Measurements from ENCODE around the gene KRT2. TPM values are rescaled to one million over a fixed set of nuclear protein-coding genes. Genes with fewer than 3 reads are reported as not detected.

The KRT2 gene
- total RNA-seq, 2 experiments from 2014 or later, result not detected

GRCh38 chr12:52682381-52682660, 30.3 kb upstream of the KRT2 start:
- Histone ChIP-seq H3K4me2 (ENCODE audit: low read length) (no peak overlapping the region), H4K20me1 (ENCODE audit: insufficient read depth, low read length) (no peaks in the 10 kb centered on the region), H3K9me3 (ENCODE audit: low read length) (no peaks in the 10 kb centered on the region), H3K27ac (ENCODE audit: low read depth, low read length, poor library complexity, severe bottlenecking) (no peak overlapping the region), H3K4me3 (ENCODE audit: low read depth, low read length, poor library complexity, severe bottlenecking) (no peak overlapping the region), H3K9me2 (ENCODE audit: insufficient read depth, low read length) (no peaks in the 10 kb centered on the region), H2AFZ (ENCODE audit: low read length) (no peak overlapping the region), H3K4me1 (ENCODE audit: insufficient read depth, low read length, poor library complexity, severe bottlenecking) (no peaks in the 10 kb centered on the region), H3K36me3 (ENCODE audit: insufficient read depth, low read length) (no peaks in the 10 kb centered on the region), H3K79me2 (ENCODE audit: insufficient read depth, low read depth, low read length) (no peaks in the 10 kb centered on the region)
- CTCF ChIA-PET (ENCODE audit: unreplicated experiment), result no interaction called here
- no peak for DNase-seq (ENCODE audit: low spot score)
- intact Hi-C loops (cut with micrococcal nuclease; ENCODE audit: unreplicated experiment), result no loop called here
- POLR2A ChIA-PET, result no interaction called here
- TF ChIP-seq CTCF (conservative IDR thresholded peaks at IDR 0.05; ENCODE audit: low read length), result no peak
- TF ChIP-seq EZH2phosphoT487 (IDR thresholded peaks at IDR 0.05; ENCODE audit: borderline replicate concordance, low read depth, low read length), result no peak
- no TSS peak for BruUV-seq (replicated peaks)

- intact Hi-C loops (cut with micrococcal nuclease; ENCODE audit: unreplicated experiment), result no loop called here
- no peaks in the 10 kb centered on the region for H3K36me3 ChIP-seq (ENCODE audit: insufficient read depth, low read length)
- no peak overlapping the region for H2AFZ ChIP-seq (ENCODE audit: low read length)
- CTCF ChIA-PET (ENCODE audit: unreplicated experiment), result no interaction called here
- H3K4me1 ChIP-seq (ENCODE audit: insufficient read depth, low read length, poor library complexity, severe bottlenecking), result no peaks in the 10 kb centered on the region
- no peaks in the 10 kb centered on the region for H3K79me2 ChIP-seq (ENCODE audit: insufficient read depth, low read depth, low read length)
- H4K20me1 ChIP-seq (ENCODE audit: insufficient read depth, low read length), result no peaks in the 10 kb centered on the region
- H3K9me2 ChIP-seq (ENCODE audit: insufficient read depth, low read length), result no peaks in the 10 kb centered on the region
- no peak for DNase-seq (ENCODE audit: low spot score)
- no peak overlapping the region for H3K4me2 ChIP-seq (ENCODE audit: low read length)
- POLR2A ChIA-PET, result no interaction called here
- BruUV-seq (replicated peaks), result no TSS peak
- no peak overlapping the region for H3K4me3 ChIP-seq (ENCODE audit: low read depth, low read length, poor library complexity, severe bottlenecking)
- H3K9me3 ChIP-seq (ENCODE audit: low read length), result no peaks in the 10 kb centered on the region
- no peak for TF ChIP-seq EZH2phosphoT487 (IDR thresholded peaks at IDR 0.05; ENCODE audit: borderline replicate concordance, low read depth, low read length)
- no peak for TF ChIP-seq CTCF (conservative IDR thresholded peaks at IDR 0.05; ENCODE audit: low read length)
- H3K27ac ChIP-seq (ENCODE audit: low read depth, low read length, poor library complexity, severe bottlenecking), result no peak overlapping the region
These were observed 29.7 kb upstream of the KRT2 start for GRCh38 chr12:52681526-52682380.

GRCh38 chr12:52680363-52680762, 28.4 kb upstream of the KRT2 start, which contains the start of gene KRT1:
KRT1 (minus strand) TSS chr12:52680407; CDS start chr12:52680348, 59 bp downstream.
- Histone ChIP-seq H3K9me2 (ENCODE audit: insufficient read depth, low read length) (no peaks in the 10 kb centered on the region), H3K27ac (ENCODE audit: low read depth, low read length, poor library complexity, severe bottlenecking) (no peak within 1 kb of the TSS), H3K4me2 (ENCODE audit: low read length) (no peak within 1 kb of the TSS), H3K4me3 (ENCODE audit: low read depth, low read length, poor library complexity, severe bottlenecking) (no peak within 1 kb of the TSS), H3K4me1 (ENCODE audit: insufficient read depth, low read length, poor library complexity, severe bottlenecking) (no peaks in the 10 kb centered on the region), H3K9me3 (ENCODE audit: low read length) (no peaks in the 10 kb centered on the region), H3K79me2 (ENCODE audit: insufficient read depth, low read depth, low read length) (no peaks in the 10 kb centered on the region), H3K36me3 (ENCODE audit: insufficient read depth, low read length) (no peaks in the 10 kb centered on the region), H2AFZ (ENCODE audit: low read length) (no peak within 1 kb of the TSS), H4K20me1 (ENCODE audit: insufficient read depth, low read length) (no peaks in the 10 kb centered on the region)
- TF ChIP-seq EZH2phosphoT487 (IDR thresholded peaks at IDR 0.05; ENCODE audit: borderline replicate concordance, low read depth, low read length) (no peak), CTCF (conservative IDR thresholded peaks at IDR 0.05; ENCODE audit: low read length) (no peak)
- DNase-seq (ENCODE audit: low spot score), result no peak
- intact Hi-C loops (cut with micrococcal nuclease; ENCODE audit: unreplicated experiment), result no loop called here
- no TSS peak for BruUV-seq (replicated peaks)
- ChIA-PET CTCF (ENCODE audit: unreplicated experiment) (no interaction called here), POLR2A (no interaction called here)

Data from OCI-LY7 (cell line).